K562 (cell line): ENCODE results near the gene LTO1. TPM values are rescaled to one million over a fixed set of nuclear protein-coding genes. Genes with fewer than 3 reads are reported as not detected.

Experiments
- ATAC-seq: fragments of 200-7000 bp; cut with Tn5 transposase; 3 replicates; pipeline ENCODE4 v1.9.1; 2020; ENCODE audit warnings: moderate library complexity
- BruUV-seq: library from RNA; stranded (reverse); fragments of 400-500 nt; replicated peaks from 2 replicates; lab custom pipeline; 2021; lab: Mats Ljungman, UMichigan
- CTCF ChIA-PET: fragments of 300-600 bp; formaldehyde crosslinking; extraction: SDS; loops from one replicate; lab custom pipeline; 2021; ENCODE audit warnings: low intra/inter-chr PET ratio; lab: Yijun Ruan, JAX
- POLR2A ChIA-PET: fragments of 300-600, 350-650 bp; sonication (Branson Sonifier 250); formaldehyde crosslinking; extraction: SDS; loops from one replicate; lab custom pipeline; 2021; ENCODE audit warnings: antibody characterized with exemption, inconsistent platforms; lab: Yijun Ruan, JAX
- DNase-seq, 4 experiments: peaks; one replicate each; pipeline versions ENCODE4 v3.0.0 to v3.0.0-alpha.2; 2011 to 2018; ENCODE audit warnings: low spot score in 3 of 4, mixed read lengths in 3 of 4; ENCODE audit errors: extremely low read depth in 1 of 4
- FAIRE-seq: peaks from 2 replicates; lab custom pipeline; 2011; peaks lifted over from hg19 to GRCh38; lab: Jason Lieb, UNC
- H2AFZ ChIP-seq: 2 replicates; pipeline ENCODE4 v1.6.0; 2011; ENCODE audit warnings: low read depth, low read length, control low read depth, inconsistent platforms
- H3K27ac ChIP-seq: fragments of 200-600 bp; 3 replicates; pipeline ENCODE4 v1.8.0; 2011; ENCODE audit warnings: low read depth, mild to moderate bottlenecking, control low read depth, inconsistent platforms, low read length, moderate library complexity, mixed read lengths; ENCODE audit errors: extremely low read depth
- H3K27me3 ChIP-seq, 2 experiments: fragments of 300-600 bp in 1 of 2; 2 replicates in 1 of 2; 3 replicates in 1 of 2; pipeline versions ENCODE4 v1.6.0 to v1.8.0; 2011; ENCODE audit warnings: inconsistent platforms in 2 of 2, low read length in 2 of 2, mild to moderate bottlenecking in 1 of 2, mixed read lengths in 1 of 2, moderate library complexity in 1 of 2; ENCODE audit not compliant: control insufficient read depth in 2 of 2, insufficient read depth in 2 of 2
- H3K36me3 ChIP-seq: fragments of 300-600 bp; 3 replicates; pipeline ENCODE4 v1.8.0; 2011; ENCODE audit warnings: mild to moderate bottlenecking, low read length, inconsistent platforms; ENCODE audit not compliant: control insufficient read depth, insufficient read depth
- H3K4me1 ChIP-seq, 2 experiments: fragments of 200-600 bp in 1 of 2; replicated peaks in 1 of 2; 2 replicates in 1 of 2; 3 replicates in 1 of 2; pipeline versions ENCODE4 v1.5.1 to v1.8.0; 2011; ENCODE audit warnings: inconsistent platforms in 2 of 2, low read length in 2 of 2, mild to moderate bottlenecking in 1 of 2, mixed read lengths in 1 of 2, moderate library complexity in 1 of 2; ENCODE audit not compliant: control insufficient read depth in 2 of 2, insufficient read depth in 2 of 2
- H3K4me2 ChIP-seq: 2 replicates; pipeline ENCODE4 v1.6.1; 2011; ENCODE audit warnings: low read length, control low read depth, inconsistent platforms, mixed read lengths; ENCODE audit not compliant: insufficient read depth
- H3K4me3 ChIP-seq: fragments of 200-600 bp; sonication (generic), shearing (Covaris generic); 2 replicates; pipeline ENCODE4 v1.5.1; 2016; ENCODE audit warnings: control low read depth, inconsistent platforms
- H3K79me2 ChIP-seq: fragments of 200-600 bp; 3 replicates; pipeline ENCODE4 v1.8.0; 2011; ENCODE audit warnings: low read length, inconsistent platforms; ENCODE audit not compliant: control insufficient read depth, insufficient read depth
- H3K9ac ChIP-seq, 2 experiments: 2 replicates each; pipeline versions ENCODE4 v1.6.0 to v1.6.1; 2011; ENCODE audit warnings: low read depth in 2 of 2, low read length in 2 of 2, control low read depth in 1 of 2, inconsistent platforms in 1 of 2, mild to moderate bottlenecking in 1 of 2, mixed read lengths in 1 of 2; ENCODE audit not compliant: insufficient read depth in 1 of 2
- H3K9me1 ChIP-seq: one replicate; pipeline ENCODE4 v1.6.0; 2011; ENCODE audit warnings: inconsistent platforms, mild to moderate bottlenecking, low read length, moderate library complexity; ENCODE audit not compliant: control insufficient read depth, insufficient read depth
- H3K9me3 ChIP-seq: replicated peaks from 2 replicates; pipeline ENCODE4 v1.5.1; 2011; ENCODE audit warnings: low read depth, low read length, inconsistent platforms; ENCODE audit not compliant: control insufficient read depth, insufficient read depth
- H4K20me1 ChIP-seq: replicated peaks from 2 replicates; pipeline ENCODE4 v1.6.1; 2011; ENCODE audit warnings: low read length, inconsistent platforms, mixed read lengths; ENCODE audit not compliant: control insufficient read depth, insufficient read depth
- CREB1 ChIP-seq, 2 experiments: sonication (generic) in 1 of 2; formaldehyde crosslinking in 1 of 2; IDR thresholded peaks; 2 replicates each; pipeline versions ENCODE4 v1.6.1 to v1.8.0; 2012 to 2022; ENCODE audit warnings: inconsistent platforms in 1 of 2, mild to moderate bottlenecking in 1 of 2, missing genetic modification reagents in 1 of 2, moderate library complexity in 1 of 2
- DACH1 ChIP-seq: fragments of 450-650 bp; IDR thresholded peaks from 2 replicates; pipeline ENCODE4 v1.6.1; 2018; ENCODE audit not compliant: partially characterized antibody
- DNMT1 ChIP-seq: fragments of 450-650 bp; IDR thresholded peaks from 2 replicates; pipeline ENCODE4 v1.6.1; 2016; ENCODE audit warnings: antibody characterized with exemption, mild to moderate bottlenecking
- HEY1 ChIP-seq: fragments of 250-450 bp; sonication (Bioruptor Pico); IDR thresholded peaks from 2 replicates; pipeline ENCODE4 v1.5.0; 2020; ENCODE audit warnings: mild to moderate bottlenecking, moderate library complexity, borderline replicate concordance
- HMG20A ChIP-seq: fragments of 450-650 bp; formaldehyde crosslinking; conservative IDR thresholded peaks from 2 replicates; pipeline ENCODE4 v1.4.0; 2020; ENCODE audit warnings: mild to moderate bottlenecking, mixed read lengths
- HNRNPUL1 ChIP-seq: fragments of 200-400 bp; formaldehyde crosslinking; IDR thresholded peaks from 2 replicates; pipeline ENCODE4 v1.6.1; 2017; ENCODE audit warnings: low read length
- JUND ChIP-seq, 2 experiments: IDR thresholded peaks; 2 replicates in 1 of 2; 3 replicates in 1 of 2; pipeline ENCODE4 v1.6.1; 2011; ENCODE audit warnings: borderline replicate concordance in 2 of 2, low read depth in 2 of 2, low read length in 2 of 2, improper control_type of control experiment in 1 of 2, missing biosample characterization in 1 of 2, missing genetic modification characterization in 1 of 2, missing genetic modification reagents in 1 of 2
- KLF16 ChIP-seq: IDR thresholded peaks from 2 replicates; pipeline ENCODE4 v1.6.1; 2016; ENCODE audit warnings: antibody characterized with exemption
- NR4A1 ChIP-seq, 2 experiments: fragments of 250-450 bp in 1 of 2; fragments of 450-650 bp in 1 of 2; sonication (Bioruptor Pico) in 1 of 2; IDR thresholded peaks; 2 replicates each; pipeline versions ENCODE4 v1.4.0 to v1.6.1; 2016 to 2020; ENCODE audit warnings: mild to moderate bottlenecking in 2 of 2, missing compliant biosample characterization in 1 of 2, missing genetic modification characterization in 1 of 2, moderate library complexity in 1 of 2
- RAD21 ChIP-seq, 2 experiments: fragments of 250-450 bp in 1 of 2; fragments of 450-650 bp in 1 of 2; sonication (Bioruptor Pico) in 1 of 2; formaldehyde crosslinking in 1 of 2; IDR thresholded peaks in 1 of 2; conservative IDR thresholded peaks in 1 of 2; 2 replicates each; pipeline versions ENCODE4 v1.4.0 to v1.8.0; 2020 to 2022; ENCODE audit warnings: mild to moderate bottlenecking in 2 of 2, moderate library complexity in 1 of 2
- RBM15 ChIP-seq: fragments of 200-400 bp; formaldehyde crosslinking; IDR thresholded peaks from 2 replicates; pipeline ENCODE4 v1.6.1; 2018; ENCODE audit warnings: mild to moderate bottlenecking, low read length, moderate library complexity; ENCODE audit not compliant: insufficient read depth
- SMARCA4 ChIP-seq: fragments of 450-650 bp; IDR thresholded peaks from 2 replicates; pipeline ENCODE4 v1.6.1; 2016
- ZNF146 ChIP-seq: IDR thresholded peaks from one replicate; pipeline ENCODE4 v1.6.1; 2018; ENCODE audit warnings: missing compliant biosample characterization; ENCODE audit not compliant: unreplicated experiment
- ZNF583 ChIP-seq: fragments of 250-450 bp; sonication (Bioruptor Pico); IDR thresholded peaks from 2 replicates; pipeline ENCODE4 v1.4.0; 2020
- ZNF699 ChIP-seq: fragments of 250-450 bp; sonication (Bioruptor Pico); IDR thresholded peaks from 2 replicates; pipeline ENCODE4 v1.8.0; 2021; ENCODE audit warnings: mild to moderate bottlenecking, moderate library complexity; ENCODE audit not compliant: insufficient replicate concordance
- WGBS: fragments of 100-300 bp; shearing (Covaris generic); methylation state at CpG from one replicate; pipeline ENCODE4 v1.1.6; 2016; ENCODE audit warnings: low coverage, mixed read lengths; ENCODE audit not compliant: insufficient coverage; ENCODE audit errors: missing lambda C conversion rate; 5-methylcytosine and 5-hydroxymethylcytosine counted together
- in situ Hi-C: fragments of 300-500 bp; cut with MboI; formaldehyde crosslinking; loops from 4 replicates; pipeline ENCODE4 v1.15.0; 2018; ENCODE audit warnings: inconsistent platforms, mixed read lengths
- intact Hi-C: fragments of 100-400 bp; cut with micrococcal nuclease; formaldehyde crosslinking; loops from 2 replicates; pipeline ENCODE4 v1.14.2; 2022
- polyA plus RNA-seq, 8 experiments: library from polyadenylated mRNA; depleted of rRNA in 4 of 8; stranded (reverse) in 5 of 8; unstranded in 3 of 8; fragments of >200 nt; fragmentation: Nextera tagmentation in 2 of 8; fragmentation: Illumina TruSeq in 1 of 8; extraction: Ambion mirVana in 2 of 8; extraction: Trizol in 1 of 8; gene quantifications; 2 replicates each; pipeline versions ENCODE4 v1.2.1 to v1.2.3, GENCODE V29; 2011 to 2014; ENCODE audit warnings: inconsistent platforms in 1 of 8, missing spikeins in 1 of 8
- total RNA-seq, 7 experiments: library from RNA; depleted of rRNA in 6 of 7; stranded (reverse); fragments of >200 nt in 6 of 7; fragmentation: Illumina TruSeq in 2 of 7; extraction: Trizol in 2 of 7; gene quantifications; 2 replicates each; pipeline versions ENCODE4 v1.2.1 to v1.2.3, GENCODE V29; 2011 to 2021; ENCODE audit warnings: low replicate concordance in 1 of 7
- TF ChIP-seq, protein P1 (sequence below): fragments of 450-650 bp; formaldehyde crosslinking; IDR thresholded peaks from 2 replicates; pipeline ENCODE4 v1.4.0; 2022; ENCODE audit warnings: missing genetic modification characterization
- TF ChIP-seq, protein P2 (sequence below): fragments of 250-450 bp; sonication (Bioruptor Pico); IDR thresholded peaks from 2 replicates; pipeline ENCODE4 v1.8.0; 2021; ENCODE audit warnings: mild to moderate bottlenecking, moderate library complexity
- TF ChIP-seq, protein P3 (sequence below): fragments of 450-650 bp; IDR thresholded peaks from one replicate; pipeline ENCODE4 v1.6.1; 2018; ENCODE audit warnings: mild to moderate bottlenecking, moderate library complexity; ENCODE audit not compliant: partially characterized antibody

Gene LTO1
- total and polyA plus RNA-seq, 9 of the 15 experiments (the other 6 are each of a cell fraction or from before 2014, with no cell fraction given), result 2.6 to 43.4 (median 19.1) TPM

DNA sequence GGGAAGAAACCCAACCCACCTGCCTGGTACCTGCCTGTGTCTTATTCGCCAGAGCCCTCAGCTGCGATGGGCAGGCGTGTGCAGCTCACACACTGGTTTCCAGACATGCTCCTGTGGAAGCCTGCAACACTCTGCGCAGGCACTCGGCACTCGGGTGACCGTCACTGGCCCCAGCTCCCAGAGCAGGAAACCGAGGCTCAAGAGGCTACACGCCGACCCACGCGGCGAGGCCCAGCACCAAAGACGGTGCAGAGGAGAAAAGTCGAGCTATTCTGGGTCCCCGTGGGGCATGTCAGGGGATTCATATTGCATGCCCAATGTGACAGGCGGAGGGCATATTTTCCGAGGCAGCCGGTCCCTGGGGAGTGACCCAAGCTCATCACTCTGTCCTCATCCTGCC lies 40.3 kb upstream of the LTO1 start:
- Histone ChIP-seq H2AFZ (no peak overlapping the region), H3K4me2 (no peak overlapping the region), H3K9me3 (no peaks in the 10 kb centered on the region), H3K36me3 (no peaks in the 10 kb centered on the region), H3K79me2 (no peaks in the 10 kb centered on the region), H3K4me1 (peaks cover 0 to 4% of the 10 kb centered on the region in 2 experiments; a peak in 2 of 5 replicates), H3K9ac (peak overlapping the region in 1 of 2 experiments; percentile 35; a peak in 1 of 4 replicates), H3K27me3 (peaks cover 24 to 76% of the 10 kb centered on the region in 2 experiments), H4K20me1 (0 out of 2 replicates have a peak, but pooled peaks cover 6% of the 10 kb centered on the region), H3K9me1 (no peaks in the 10 kb centered on the region), H3K4me3 (no peak overlapping the region), H3K27ac (no peak overlapping the region)
- ChIA-PET POLR2A (interaction anchor here (0.7 kb wide), 1 partner anchor 12 kb away, joined by 3 read pairs; no protein-coding TSS in a partner anchor), CTCF (no interaction called here)
- ATAC-seq (no peak), DNase-seq (no peak), FAIRE-seq (no peak)
- 15% methylated on average over 19 of the region's 19 CpGs for WGBS
- in situ Hi-C loops (loop anchor here (10.0 kb wide), 1 partner anchor 469 kb away; no protein-coding TSS in a partner anchor), intact Hi-C loops (no loop called here)
- no TSS peak for BruUV-seq
- TF ChIP-seq, protein P1, sequence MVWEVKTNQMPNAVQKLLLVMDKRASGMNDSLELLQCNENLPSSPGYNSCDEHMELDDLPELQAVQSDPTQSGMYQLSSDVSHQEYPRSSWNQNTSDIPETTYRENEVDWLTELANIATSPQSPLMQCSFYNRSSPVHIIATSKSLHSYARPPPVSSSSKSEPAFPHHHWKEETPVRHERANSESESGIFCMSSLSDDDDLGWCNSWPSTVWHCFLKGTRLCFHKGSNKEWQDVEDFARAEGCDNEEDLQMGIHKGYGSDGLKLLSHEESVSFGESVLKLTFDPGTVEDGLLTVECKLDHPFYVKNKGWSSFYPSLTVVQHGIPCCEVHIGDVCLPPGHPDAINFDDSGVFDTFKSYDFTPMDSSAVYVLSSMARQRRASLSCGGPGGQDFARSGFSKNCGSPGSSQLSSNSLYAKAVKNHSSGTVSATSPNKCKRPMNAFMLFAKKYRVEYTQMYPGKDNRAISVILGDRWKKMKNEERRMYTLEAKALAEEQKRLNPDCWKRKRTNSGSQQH (CRISPR knock-in tag), result no peak
- no peak for TF ChIP-seq HEY1 (CRISPR knock-in tag)
- TF ChIP-seq, protein P2, sequence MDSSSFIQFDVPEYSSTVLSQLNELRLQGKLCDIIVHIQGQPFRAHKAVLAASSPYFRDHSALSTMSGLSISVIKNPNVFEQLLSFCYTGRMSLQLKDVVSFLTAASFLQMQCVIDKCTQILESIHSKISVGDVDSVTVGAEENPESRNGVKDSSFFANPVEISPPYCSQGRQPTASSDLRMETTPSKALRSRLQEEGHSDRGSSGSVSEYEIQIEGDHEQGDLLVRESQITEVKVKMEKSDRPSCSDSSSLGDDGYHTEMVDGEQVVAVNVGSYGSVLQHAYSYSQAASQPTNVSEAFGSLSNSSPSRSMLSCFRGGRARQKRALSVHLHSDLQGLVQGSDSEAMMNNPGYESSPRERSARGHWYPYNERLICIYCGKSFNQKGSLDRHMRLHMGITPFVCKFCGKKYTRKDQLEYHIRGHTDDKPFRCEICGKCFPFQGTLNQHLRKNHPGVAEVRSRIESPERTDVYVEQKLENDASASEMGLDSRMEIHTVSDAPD (CRISPR knock-in tag), result no peak
- TF ChIP-seq DACH1, result no peak
- TF ChIP-seq HNRNPUL1, result no peak
- no peak for TF ChIP-seq HMG20A (CRISPR knock-in tag)
- TF ChIP-seq ZNF583 (CRISPR knock-in tag), result no peak
- no peak for TF ChIP-seq JUND (IDR thresholded peaks at IDR 0.05; ENCODE audit: borderline replicate concordance, low read depth, low read length)
- TF ChIP-seq JUND (tag; IDR thresholded peaks at IDR 0.05; ENCODE audit: borderline replicate concordance, low read depth, low read length), result no peak
- no peak for TF ChIP-seq RAD21 (CRISPR knock-in tag; conservative IDR thresholded peaks at IDR 0.05 in 1 of 2, IDR thresholded peaks at IDR 0.05 in 1 of 2)
- TF ChIP-seq DNMT1, result no peak
- TF ChIP-seq, protein P3, sequence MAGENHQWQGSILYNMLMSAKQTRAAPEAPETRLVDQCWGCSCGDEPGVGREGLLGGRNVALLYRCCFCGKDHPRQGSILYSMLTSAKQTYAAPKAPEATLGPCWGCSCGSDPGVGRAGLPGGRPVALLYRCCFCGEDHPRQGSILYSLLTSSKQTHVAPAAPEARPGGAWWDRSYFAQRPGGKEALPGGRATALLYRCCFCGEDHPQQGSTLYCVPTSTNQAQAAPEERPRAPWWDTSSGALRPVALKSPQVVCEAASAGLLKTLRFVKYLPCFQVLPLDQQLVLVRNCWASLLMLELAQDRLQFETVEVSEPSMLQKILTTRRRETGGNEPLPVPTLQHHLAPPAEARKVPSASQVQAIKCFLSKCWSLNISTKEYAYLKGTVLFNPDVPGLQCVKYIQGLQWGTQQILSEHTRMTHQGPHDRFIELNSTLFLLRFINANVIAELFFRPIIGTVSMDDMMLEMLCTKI, result no peak
- no peak for TF ChIP-seq ZNF699
- no peak for TF ChIP-seq RBM15
- no peak for TF ChIP-seq ZNF146 (CRISPR knock-in tag)
- TF ChIP-seq NR4A1 (CRISPR knock-in tag; IDR thresholded peaks at IDR 0.05), result no peak
- TF ChIP-seq NR4A1 (tag; IDR thresholded peaks at IDR 0.05), result no peak
- no peak for TF ChIP-seq SMARCA4
- no peak for TF ChIP-seq CREB1 (IDR thresholded peaks at IDR 0.05)
- no peak for TF ChIP-seq CREB1 (CRISPR knock-in tag; IDR thresholded peaks at IDR 0.05)
- TF ChIP-seq KLF16, result no peak
